Keratinocyte (primary cell): ENCODE results near the gene CHM.

Source experiments
- EZH2 ChIP-seq: IDR thresholded peaks from one replicate; pipeline ENCODE4 v1.6.1; 2012; ENCODE audit warnings: inconsistent platforms, mild to moderate bottlenecking, low read length, moderate library complexity
- TF ChIP-seq, protein P1 (sequence below), 3 experiments: IDR thresholded peaks in 1 of 3; conservative IDR thresholded peaks in 1 of 3; optimal IDR thresholded peaks in 1 of 3; 2 replicates in 2 of 3; 3 replicates in 1 of 3; pipeline versions ENCODE3 to v1.5.1; 2011; ENCODE audit warnings: low read length in 3 of 3, mild to moderate bottlenecking in 3 of 3, moderate library complexity in 2 of 3, control low read depth in 1 of 3, inconsistent platforms in 1 of 3; ENCODE audit not compliant: insufficient read depth in 2 of 3; ENCODE audit errors: extremely low read depth in 1 of 3

GRCh38 chrX:85995641-85996040 is 51.7 kb downstream of the CHM start:
- TF ChIP-seq, protein P1, sequence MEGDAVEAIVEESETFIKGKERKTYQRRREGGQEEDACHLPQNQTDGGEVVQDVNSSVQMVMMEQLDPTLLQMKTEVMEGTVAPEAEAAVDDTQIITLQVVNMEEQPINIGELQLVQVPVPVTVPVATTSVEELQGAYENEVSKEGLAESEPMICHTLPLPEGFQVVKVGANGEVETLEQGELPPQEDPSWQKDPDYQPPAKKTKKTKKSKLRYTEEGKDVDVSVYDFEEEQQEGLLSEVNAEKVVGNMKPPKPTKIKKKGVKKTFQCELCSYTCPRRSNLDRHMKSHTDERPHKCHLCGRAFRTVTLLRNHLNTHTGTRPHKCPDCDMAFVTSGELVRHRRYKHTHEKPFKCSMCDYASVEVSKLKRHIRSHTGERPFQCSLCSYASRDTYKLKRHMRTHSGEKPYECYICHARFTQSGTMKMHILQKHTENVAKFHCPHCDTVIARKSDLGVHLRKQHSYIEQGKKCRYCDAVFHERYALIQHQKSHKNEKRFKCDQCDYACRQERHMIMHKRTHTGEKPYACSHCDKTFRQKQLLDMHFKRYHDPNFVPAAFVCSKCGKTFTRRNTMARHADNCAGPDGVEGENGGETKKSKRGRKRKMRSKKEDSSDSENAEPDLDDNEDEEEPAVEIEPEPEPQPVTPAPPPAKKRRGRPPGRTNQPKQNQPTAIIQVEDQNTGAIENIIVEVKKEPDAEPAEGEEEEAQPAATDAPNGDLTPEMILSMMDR (optimal IDR thresholded peaks at IDR 0.05 in 1 of 3, IDR thresholded peaks at IDR 0.05 in 1 of 3, conservative IDR thresholded peaks at IDR 0.05 in 1 of 3; ENCODE audit: extremely low read depth in 1 of 3, insufficient read depth in 2 of 3, low read length in 3 of 3), result no peak
- no peak for TF ChIP-seq EZH2
